Measurements from ENCODE around the gene FAM200A.

The FAM200A gene

DNA sequence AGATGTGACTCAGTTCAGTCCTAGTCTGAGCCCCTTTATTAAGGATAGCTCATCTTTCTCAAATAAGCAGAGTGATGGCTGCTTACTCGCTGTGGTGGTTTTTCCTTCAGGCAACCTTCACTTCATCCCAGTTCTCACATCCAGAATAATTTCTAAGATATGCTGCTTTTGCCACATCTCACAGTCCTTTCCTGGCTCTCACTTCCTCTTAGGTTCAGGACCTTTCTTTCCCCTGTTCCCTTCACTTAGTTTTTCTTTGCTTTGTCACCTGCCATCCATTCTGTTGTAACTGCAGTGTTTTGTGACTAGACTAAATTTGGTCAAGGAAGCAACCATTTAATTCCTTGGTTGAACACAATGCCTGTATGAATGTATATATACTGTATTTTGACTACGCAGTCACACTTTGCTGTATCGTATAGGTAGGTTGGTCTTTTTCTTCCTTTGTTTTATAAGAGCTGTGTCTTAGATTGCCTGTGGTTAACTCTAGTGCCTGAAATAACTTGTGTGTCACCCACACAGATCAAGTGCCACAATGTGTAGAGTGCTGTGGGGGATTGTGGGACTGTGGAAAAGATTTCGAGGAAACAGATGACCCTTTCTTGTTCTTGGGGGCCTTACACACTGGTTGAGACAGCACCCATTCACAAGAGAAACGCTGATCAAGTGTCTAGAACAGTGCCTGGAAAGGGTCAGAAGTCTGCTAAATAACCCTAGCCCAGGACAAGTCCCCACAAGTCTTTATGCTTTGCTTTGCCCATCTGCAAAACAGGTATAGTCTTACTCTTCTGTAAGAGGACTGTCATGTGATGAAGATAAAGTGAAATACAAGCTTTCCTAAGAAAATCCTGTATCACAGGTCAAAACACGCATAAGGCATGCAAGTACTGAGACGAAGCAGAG is 9.2 kb upstream of the FAM200A start:
- Histone ChIP-seq H3K4me3 (ENCODE audit: low read length) (no peak overlapping the region), H3K79me2 (ENCODE audit: low read length) (peaks cover 67% of the 10 kb centered on the region), H2AFZ (ENCODE audit: low read depth, low read length) (no peak overlapping the region), H3K27me3 (ENCODE audit: low read depth, low read length) (no peaks in the 10 kb centered on the region), H3K27ac (ENCODE audit: low read length) (no peak overlapping the region), H3K4me2 (ENCODE audit: low read length) (no peak overlapping the region), H3K9ac (ENCODE audit: low read length) (no peak overlapping the region), H3K9me3 (ENCODE audit: insufficient read depth, low read length) (no peaks in the 10 kb centered on the region), H3K36me3 (replicated peaks; ENCODE audit: low read depth, low read length) (peaks cover 54% of the 10 kb centered on the region), H4K20me1 (ENCODE audit: insufficient read depth, low read length) (no peaks in the 10 kb centered on the region), H3K4me1 (ENCODE audit: low read length) (peaks cover 18% of the 10 kb centered on the region)
- TF ChIP-seq EZH2phosphoT487 (IDR thresholded peaks at IDR 0.05; ENCODE audit: low read depth): no peak
- TF ChIP-seq, protein P1, sequence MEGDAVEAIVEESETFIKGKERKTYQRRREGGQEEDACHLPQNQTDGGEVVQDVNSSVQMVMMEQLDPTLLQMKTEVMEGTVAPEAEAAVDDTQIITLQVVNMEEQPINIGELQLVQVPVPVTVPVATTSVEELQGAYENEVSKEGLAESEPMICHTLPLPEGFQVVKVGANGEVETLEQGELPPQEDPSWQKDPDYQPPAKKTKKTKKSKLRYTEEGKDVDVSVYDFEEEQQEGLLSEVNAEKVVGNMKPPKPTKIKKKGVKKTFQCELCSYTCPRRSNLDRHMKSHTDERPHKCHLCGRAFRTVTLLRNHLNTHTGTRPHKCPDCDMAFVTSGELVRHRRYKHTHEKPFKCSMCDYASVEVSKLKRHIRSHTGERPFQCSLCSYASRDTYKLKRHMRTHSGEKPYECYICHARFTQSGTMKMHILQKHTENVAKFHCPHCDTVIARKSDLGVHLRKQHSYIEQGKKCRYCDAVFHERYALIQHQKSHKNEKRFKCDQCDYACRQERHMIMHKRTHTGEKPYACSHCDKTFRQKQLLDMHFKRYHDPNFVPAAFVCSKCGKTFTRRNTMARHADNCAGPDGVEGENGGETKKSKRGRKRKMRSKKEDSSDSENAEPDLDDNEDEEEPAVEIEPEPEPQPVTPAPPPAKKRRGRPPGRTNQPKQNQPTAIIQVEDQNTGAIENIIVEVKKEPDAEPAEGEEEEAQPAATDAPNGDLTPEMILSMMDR (IDR thresholded peaks at IDR 0.05; ENCODE audit: low read depth, low read length): no peak

DNA sequence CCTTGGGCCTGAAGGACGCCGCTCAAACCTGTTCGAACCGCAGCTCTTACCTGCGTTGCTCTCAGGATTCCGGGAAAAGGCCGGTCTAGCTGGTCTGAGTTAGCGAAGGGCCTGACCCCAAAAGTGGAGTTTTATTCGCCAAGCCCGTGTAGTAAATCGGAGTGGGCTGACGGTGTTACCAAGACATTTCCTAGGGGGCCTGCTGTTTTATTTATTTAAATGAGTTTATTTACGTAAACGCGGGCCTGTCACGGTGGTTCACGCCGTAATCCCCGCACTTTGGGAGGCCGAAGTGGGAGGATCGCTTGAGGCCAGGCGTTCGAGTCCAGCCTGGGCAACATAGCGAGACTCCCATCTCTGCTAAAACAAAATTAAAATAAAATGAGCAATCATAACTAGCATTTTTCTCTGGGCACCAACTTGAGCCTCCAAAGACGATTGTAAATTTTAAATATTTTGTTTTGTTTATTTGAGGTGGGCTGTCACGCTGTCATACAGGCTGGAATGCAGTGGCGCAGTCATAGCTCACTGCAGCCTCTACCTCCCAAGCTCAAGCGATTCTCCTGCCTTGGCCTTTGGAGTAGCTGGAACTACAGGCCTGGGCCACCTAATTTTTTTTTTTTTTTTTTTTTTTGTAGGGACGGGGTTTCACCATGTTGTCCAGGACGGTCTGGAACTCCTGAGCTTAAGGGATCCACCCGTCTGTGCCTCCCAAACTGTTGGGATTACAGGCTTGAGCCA is 7.4 kb upstream of the FAM200A start:
- Histone ChIP-seq H3K4me3 (ENCODE audit: low read length) (peak overlapping the region; percentile 96), H3K36me3 (replicated peaks; ENCODE audit: low read depth, low read length) (peaks cover 55% of the 10 kb centered on the region), H3K9ac (ENCODE audit: low read length) (peak overlapping the region; percentile 98), H4K20me1 (ENCODE audit: insufficient read depth, low read length) (no peaks in the 10 kb centered on the region), H2AFZ (ENCODE audit: low read depth, low read length) (peak overlapping the region; percentile 26; the same call in 1 of the 2 replicates), H3K79me2 (ENCODE audit: low read length) (peaks cover 68% of the 10 kb centered on the region), H3K27me3 (ENCODE audit: low read depth, low read length) (no peaks in the 10 kb centered on the region), H3K4me1 (ENCODE audit: low read length) (peaks cover 18% of the 10 kb centered on the region), H3K4me2 (ENCODE audit: low read length) (peak overlapping the region; percentile 70), H3K9me3 (ENCODE audit: insufficient read depth, low read length) (no peaks in the 10 kb centered on the region), H3K27ac (ENCODE audit: low read length) (peak overlapping the region; percentile 78)
- TF ChIP-seq, protein P1 (IDR thresholded peaks at IDR 0.05; ENCODE audit: low read depth, low read length): no peak
- TF ChIP-seq EZH2phosphoT487 (IDR thresholded peaks at IDR 0.05; ENCODE audit: low read depth): no peak

DNA sequence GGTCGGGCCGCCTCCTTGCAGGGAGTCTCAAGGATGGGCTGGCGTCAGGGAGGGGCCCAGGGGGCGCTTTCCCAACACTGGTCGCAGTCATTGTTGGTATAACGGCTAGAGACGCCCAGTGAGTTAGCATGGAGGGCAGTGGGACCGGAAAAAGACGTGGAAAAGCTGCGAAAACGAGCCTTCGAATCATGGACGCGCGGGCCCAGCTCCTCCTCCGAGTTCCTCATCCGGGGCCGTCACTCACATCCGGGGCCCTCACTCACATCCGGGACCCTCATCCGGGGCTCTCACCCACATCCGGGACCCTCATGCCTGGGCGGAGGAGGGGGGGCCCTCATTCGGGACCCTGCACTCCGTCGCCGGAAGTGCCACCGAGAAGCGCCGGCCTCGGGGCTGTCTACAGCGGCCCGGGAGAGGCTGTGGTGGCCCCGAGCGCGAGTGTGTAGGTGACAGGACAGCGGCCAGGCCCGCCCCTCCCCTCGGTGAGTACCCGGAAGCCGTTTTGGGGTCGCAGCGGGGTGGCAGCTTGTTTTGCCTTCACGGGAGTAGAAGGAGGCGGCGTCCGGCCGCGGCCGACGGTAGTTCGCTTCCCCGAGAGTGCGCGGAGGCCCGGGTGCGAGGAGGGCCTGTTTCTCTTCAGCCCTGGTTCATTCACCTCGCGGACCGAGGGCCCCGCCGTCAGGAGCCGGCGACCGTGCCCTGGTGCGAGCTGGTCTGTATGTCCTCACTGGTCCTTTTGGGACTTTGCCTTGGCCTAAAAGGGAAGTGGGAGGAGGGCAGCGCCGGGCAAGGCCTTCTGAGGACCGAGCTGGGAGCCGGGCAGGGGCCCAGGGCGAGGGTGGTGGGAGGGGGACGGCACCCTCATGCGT is 6.6 kb upstream of the FAM200A start, which contains the start of gene ZNF655:
Gene ZNF655 (plus strand): TSS at position 337 of the 869 bp plus-strand sequence. CDS start 1,918 bp downstream, outside the sequence.
- peaks cover 63% of the 10 kb centered on the region for H3K79me2 ChIP-seq (ENCODE audit: low read length)
- TF ChIP-seq, protein P1 (IDR thresholded peaks at IDR 0.05; ENCODE audit: low read depth, low read length): no peak
- TF ChIP-seq EZH2phosphoT487 (IDR thresholded peaks at IDR 0.05; ENCODE audit: low read depth): no peak
- peak within 1 kb of the TSS; percentile 98 for H3K9ac ChIP-seq (ENCODE audit: low read length)
- H2AFZ ChIP-seq (ENCODE audit: low read depth, low read length): peak within 1 kb of the TSS; percentile 95
- peaks cover 50% of the 10 kb centered on the region for H3K36me3 ChIP-seq (replicated peaks; ENCODE audit: low read depth, low read length)
- H3K27ac ChIP-seq (ENCODE audit: low read length): peak within 1 kb of the TSS; percentile 78
- H3K4me1 ChIP-seq (ENCODE audit: low read length): peaks cover 18% of the 10 kb centered on the region
- H4K20me1 ChIP-seq (ENCODE audit: insufficient read depth, low read length): no peaks in the 10 kb centered on the region
- H3K4me3 ChIP-seq (ENCODE audit: low read length): peak within 1 kb of the TSS; percentile 96
- peak within 1 kb of the TSS; percentile 75 for H3K4me2 ChIP-seq (ENCODE audit: low read length)
- H3K27me3 ChIP-seq (ENCODE audit: low read depth, low read length): no peaks in the 10 kb centered on the region
- H3K9me3 ChIP-seq (ENCODE audit: insufficient read depth, low read length): no peaks in the 10 kb centered on the region

Measured in OCI-LY3 (cell line).